ENCODE measurements around the gene APP.

- TF ChIP-seq CTCF (IDR thresholded peaks at IDR 0.05): no peak
- TF ChIP-seq POLR2A (IDR thresholded peaks at IDR 0.05): no peak
Measured at GRCh38 chr21:26146681-26147080, 23.9 kb downstream of the APP start.
